H1 (cell line): ENCODE measurements around the gene TACC2. TPM values are rescaled to one million over a fixed set of nuclear protein-coding genes. Genes with fewer than 3 reads are reported as not detected.

Experiments used
- CTCF ChIA-PET: fragments of 300-600 bp; sonication (Branson Sonifier 250); formaldehyde crosslinking; loops from one replicate; lab custom pipeline; 2021; ENCODE audit not compliant: partially characterized antibody; lab: Charles Lee
- POLR2A ChIA-PET: fragments of 300-600 bp; sonication (Branson Sonifier 250); formaldehyde crosslinking; loops from one replicate; lab custom pipeline; 2021; ENCODE audit warnings: inconsistent platforms; ENCODE audit not compliant: partially characterized antibody; lab: Charles Lee
- DNase-seq, 2 experiments: peaks; one replicate each; pipeline versions ENCODE4 v3.0.0 to v3.0.0-alpha.2; 2010 to 2022; ENCODE audit warnings: low spot score in 2 of 2, low read depth in 1 of 2, mixed read lengths in 1 of 2
- FAIRE-seq: peaks from 2 replicates; lab custom pipeline; 2011; peaks lifted over from hg19 to GRCh38; lab: Jason Lieb, UNC
- H2AFZ ChIP-seq: 2 replicates; pipeline ENCODE4 v1.8.1; 2012; ENCODE audit warnings: low read length, inconsistent platforms
- H2AK5ac ChIP-seq: 2 replicates; pipeline ENCODE4 v1.6.1; 2013; ENCODE audit warnings: low read depth, low read length
- H2BK120ac ChIP-seq: replicated peaks from 2 replicates; pipeline ENCODE3; 2013; ENCODE audit warnings: low read depth, low read length, inconsistent platforms
- H2BK12ac ChIP-seq: 2 replicates; pipeline ENCODE4 v1.6.1; 2013; ENCODE audit warnings: low read depth, low read length
- H2BK15ac ChIP-seq: 2 replicates; pipeline ENCODE4 v1.6.1; 2013; ENCODE audit warnings: low read length
- H2BK20ac ChIP-seq: 2 replicates; pipeline ENCODE4 v1.6.1; 2013; ENCODE audit warnings: low read length
- H2BK5ac ChIP-seq: 2 replicates; pipeline ENCODE4 v1.6.1; 2013; ENCODE audit warnings: low read depth, low read length
- H3K14ac ChIP-seq: 2 replicates; pipeline ENCODE4 v1.6.1; 2013; ENCODE audit warnings: inconsistent platforms; ENCODE audit not compliant: insufficient read length
- H3K18ac ChIP-seq: 2 replicates; pipeline ENCODE4 v1.6.1; 2013; ENCODE audit warnings: low read length; ENCODE audit errors: extremely low read depth
- H3K23ac ChIP-seq: 2 replicates; pipeline ENCODE4 v1.6.1; 2013; ENCODE audit warnings: inconsistent platforms; ENCODE audit not compliant: insufficient read length
- H3K23me2 ChIP-seq: 2 replicates; pipeline ENCODE4 v1.6.1; 2013; ENCODE audit warnings: low read depth, low read length
- H3K27ac ChIP-seq: 2 replicates; pipeline ENCODE4 v1.6.1; 2011; ENCODE audit warnings: low read depth, low read length, inconsistent platforms
- H3K27me3 ChIP-seq, 4 experiments: replicated peaks in 1 of 4; 1 replicate in 1 of 4; 2 replicates in 3 of 4; pipeline versions ENCODE4 v1.6.1 to v1.8.1; 2011 to 2013; ENCODE audit warnings: low read length in 3 of 4, mild to moderate bottlenecking in 3 of 4, inconsistent platforms in 2 of 4, mixed read lengths in 2 of 4, moderate library complexity in 1 of 4; ENCODE audit not compliant: control insufficient read depth in 3 of 4, insufficient read depth in 3 of 4; ENCODE audit errors: extremely low read depth in 1 of 4
- H3K36me3 ChIP-seq, 4 experiments: 2 replicates each; pipeline versions ENCODE4 v1.6.1 to v1.8.1; 2011 to 2013; ENCODE audit warnings: mild to moderate bottlenecking in 4 of 4, low read length in 3 of 4, moderate library complexity in 2 of 4, control low read depth in 1 of 4, inconsistent platforms in 1 of 4; ENCODE audit not compliant: insufficient read depth in 4 of 4, control insufficient read depth in 2 of 4
- H3K4ac ChIP-seq: replicated peaks from 2 replicates; pipeline ENCODE3; 2013; ENCODE audit warnings: low read length, low read depth, mixed read lengths, inconsistent platforms; ENCODE audit not compliant: insufficient read length
- H3K4me1 ChIP-seq, 4 experiments: replicated peaks in 1 of 4; 1 replicate in 1 of 4; 2 replicates in 3 of 4; pipeline versions ENCODE4 v1.6.1 to v1.8.1; 2011 to 2013; ENCODE audit warnings: low read length in 3 of 4, inconsistent platforms in 2 of 4, mixed read lengths in 1 of 4; ENCODE audit not compliant: insufficient read depth in 4 of 4, control insufficient read depth in 3 of 4
- H3K4me2 ChIP-seq, 2 experiments: 2 replicates each; pipeline versions ENCODE4 v1.6.1 to v1.8.1; 2011 to 2013; ENCODE audit warnings: low read depth in 2 of 2, low read length in 2 of 2, control low read depth in 1 of 2, inconsistent platforms in 1 of 2, mild to moderate bottlenecking in 1 of 2; ENCODE audit not compliant: insufficient read depth in 1 of 2
- H3K4me3 ChIP-seq, 4 experiments: fragments of 200-600, 300-600 bp in 1 of 4; sonication (generic), shearing (Covaris generic), sonication (Bioruptor Twin) in 1 of 4; 2 replicates each; pipeline versions ENCODE4 v1.5.1 to v1.8.1; 2011 to 2016; ENCODE audit warnings: low read length in 4 of 4, low read depth in 3 of 4, control low read depth in 2 of 4, inconsistent platforms in 2 of 4, mild to moderate bottlenecking in 2 of 4, mixed read lengths in 1 of 4, moderate library complexity in 1 of 4; ENCODE audit not compliant: insufficient read depth in 2 of 4; ENCODE audit errors: extremely low read depth in 1 of 4
- H3K56ac ChIP-seq: replicated peaks from 2 replicates; pipeline ENCODE3; 2013; ENCODE audit warnings: low read depth, mild to moderate bottlenecking, mixed read lengths, low read length, inconsistent platforms; ENCODE audit not compliant: insufficient read length
- H3K79me1 ChIP-seq: 2 replicates; pipeline ENCODE4 v1.6.1; 2013; ENCODE audit warnings: low read depth, low read length, control low read depth
- H3K79me2 ChIP-seq, 2 experiments: 2 replicates each; pipeline versions ENCODE4 v1.6.1 to v1.8.1; 2012 to 2013; ENCODE audit warnings: low read length in 2 of 2, mild to moderate bottlenecking in 2 of 2, inconsistent platforms in 1 of 2; ENCODE audit not compliant: insufficient read depth in 2 of 2, control insufficient read depth in 1 of 2
- H3K9ac ChIP-seq, 4 experiments: replicated peaks in 1 of 4; 1 replicate in 1 of 4; 2 replicates in 3 of 4; pipeline versions ENCODE4 v1.6.1 to v1.8.1; 2011 to 2013; ENCODE audit warnings: low read depth in 3 of 4, low read length in 3 of 4, control low read depth in 2 of 4, mild to moderate bottlenecking in 2 of 4, moderate library complexity in 2 of 4, inconsistent platforms in 1 of 4; ENCODE audit errors: extremely low read depth in 1 of 4
- H3K9me3 ChIP-seq, 2 experiments: 2 replicates each; pipeline versions ENCODE4 v1.6.1 to v1.8.1; 2012 to 2013; ENCODE audit warnings: mild to moderate bottlenecking in 2 of 2, moderate library complexity in 2 of 2, control low read depth in 1 of 2, inconsistent platforms in 1 of 2, low read depth in 1 of 2, low read length in 1 of 2, mixed read lengths in 1 of 2; ENCODE audit not compliant: insufficient read depth in 2 of 2
- H4K20me1 ChIP-seq, 2 experiments: replicated peaks in 1 of 2; 2 replicates each; pipeline versions ENCODE3 to v1.8.1; 2011 to 2013; ENCODE audit warnings: inconsistent platforms in 2 of 2, low read length in 2 of 2, mild to moderate bottlenecking in 1 of 2; ENCODE audit not compliant: insufficient read depth in 2 of 2, control insufficient read depth in 1 of 2
- H4K5ac ChIP-seq: 2 replicates; pipeline ENCODE4 v1.6.1; 2013; ENCODE audit warnings: low read length, low read depth, mixed read lengths, inconsistent platforms; ENCODE audit not compliant: insufficient read length
- H4K8ac ChIP-seq: 2 replicates; pipeline ENCODE4 v1.8.0; 2013; ENCODE audit warnings: mild to moderate bottlenecking, moderate library complexity, low read length, inconsistent platforms; ENCODE audit not compliant: insufficient read depth; ENCODE audit errors: extremely low read depth
- H4K91ac ChIP-seq: replicated peaks from 2 replicates; pipeline ENCODE3; 2013; ENCODE audit warnings: low read length, mixed read lengths, inconsistent platforms; ENCODE audit not compliant: insufficient read length
- BRCA1 ChIP-seq: IDR thresholded peaks from 2 replicates; pipeline ENCODE4 v1.6.1; 2012; ENCODE audit warnings: low read depth, low read length, improper control_type of control experiment
- CEBPB ChIP-seq: IDR thresholded peaks from 2 replicates; pipeline ENCODE4 v1.6.1; 2012; ENCODE audit warnings: low read depth, low read length
- CTCF ChIP-seq, 3 experiments: IDR thresholded peaks; 1 replicate in 2 of 3; 2 replicates in 1 of 3; pipeline versions ENCODE4 v1.5.1 to v1.6.1; 2011; ENCODE audit warnings: low read length in 3 of 3, mild to moderate bottlenecking in 3 of 3, inconsistent platforms in 2 of 3, low read depth in 1 of 3, moderate library complexity in 1 of 3; ENCODE audit not compliant: insufficient read depth in 1 of 3; ENCODE audit errors: control extremely low read depth in 1 of 3
- EGR1 ChIP-seq: IDR thresholded peaks from 2 replicates; pipeline ENCODE4 v1.6.1; 2011; ENCODE audit warnings: low read depth, low read length, borderline replicate concordance
- HDAC2 ChIP-seq, 2 experiments: fragments of 300-600 bp in 1 of 2; sonication (generic) in 1 of 2; IDR thresholded peaks; 2 replicates each; pipeline ENCODE4 v1.6.1; 2011 to 2012; ENCODE audit warnings: low read depth in 2 of 2, low read length in 2 of 2, mild to moderate bottlenecking in 2 of 2, moderate library complexity in 2 of 2, borderline replicate concordance in 1 of 2, inconsistent platforms in 1 of 2
- JUND ChIP-seq: IDR thresholded peaks from 2 replicates; pipeline ENCODE4 v1.6.1; 2011; ENCODE audit warnings: mild to moderate bottlenecking, improper control_type of control experiment, low read length
- RNF2 ChIP-seq: fragments of 200-900, 300-1000 bp; sonication (generic); IDR thresholded peaks from 2 replicates; pipeline ENCODE4 v1.7.1; 2016; ENCODE audit warnings: borderline replicate concordance, low read depth, mild to moderate bottlenecking, antibody characterized with exemption, low read length; ENCODE audit not compliant: poor library complexity, severe bottlenecking; ENCODE audit errors: missing control alignments
- RXRA ChIP-seq: IDR thresholded peaks from 2 replicates; pipeline ENCODE4 v1.6.1; 2011; ENCODE audit warnings: low read depth, mild to moderate bottlenecking, low read length, moderate library complexity; ENCODE audit not compliant: insufficient read depth
- SRF ChIP-seq: IDR thresholded peaks from 2 replicates; pipeline ENCODE4 v1.6.1; 2011; ENCODE audit warnings: mild to moderate bottlenecking, low read depth, low read length, moderate library complexity
- TBP ChIP-seq: IDR thresholded peaks from 2 replicates; pipeline ENCODE4 v1.6.1; 2011; ENCODE audit warnings: low read depth, low read length, improper control_type of control experiment
- WGBS, 2 experiments: shearing (Covaris generic) in 1 of 2; methylation state at CpG; one replicate each; pipeline versions ENCODE4 v1.1.6 to v1.1.7; 2013 to 2015; ENCODE audit warnings: low lambda C conversion rate in 2 of 2, mixed read lengths in 2 of 2, inconsistent platforms in 1 of 2, low coverage in 1 of 2, missing lambda C conversion rate in 1 of 2; ENCODE audit not compliant: insufficient replicate concordance in 2 of 2, insufficient coverage in 1 of 2, insufficient read length in 1 of 2; ENCODE audit errors: extremely low coverage in 1 of 2, missing lambda C conversion rate in 1 of 2; 5-methylcytosine and 5-hydroxymethylcytosine counted together
- polyA plus RNA-seq, 7 experiments: library from polyadenylated mRNA; depleted of rRNA in 3 of 7; stranded (reverse) in 5 of 7; unstranded in 2 of 7; fragments of >200 nt in 5 of 7; fragments of 200-250 nt in 2 of 7; gene quantifications; 1 replicate in 5 of 7; 2 replicates in 1 of 7; 4 replicates in 1 of 7; pipeline versions ENCODE4 v1.2.1 to v1.2.3, GENCODE V29; 2011 to 2013; ENCODE audit warnings: missing spikeins in 2 of 7, mixed read lengths in 2 of 7
- total RNA-seq: library from RNA; stranded (reverse); fragmentation: NEBNext Ultra II Directional; extraction: Animal tissue kit (Norgen Biotek cat#: 25700); gene quantifications from 2 replicates; pipeline ENCODE4 v1.2.1, GENCODE V29; 2021

TACC2 gene
- total and polyA plus RNA-seq, 2 of the 8 experiments (the other 6 are each of a cell fraction or from before 2014, with no cell fraction given): 21.2 to 46.6 TPM

- no peak overlapping the region for H3K27ac ChIP-seq
- H2BK20ac ChIP-seq: no peak overlapping the region
- FAIRE-seq (no peak), DNase-seq (no peak)
- ChIA-PET POLR2A (interaction anchor here (1.1 kb wide), 1 partner anchor 9 kb away, joined by 3 read pairs; no protein-coding TSS in a partner anchor), CTCF (interaction anchor here (0.5 to 1.4 kb wide), 3 partner anchors 10 to 135 kb away, joined by 3 to 4 read pairs (median 3); no protein-coding TSS in a partner anchor)
- H3K23ac ChIP-seq: no peak overlapping the region
- no peak overlapping the region for H2BK12ac ChIP-seq
- no peak overlapping the region for H3K4ac ChIP-seq
- no peak overlapping the region for H2BK15ac ChIP-seq
- H2BK5ac ChIP-seq: peak overlapping the region; percentile 52; the same call in 1 of the 2 replicates
- no peak overlapping the region for H4K91ac ChIP-seq
- no peaks in the 10 kb centered on the region for H3K27me3 ChIP-seq
- H3K18ac ChIP-seq: no peak overlapping the region
- no peak overlapping the region for H3K4me2 ChIP-seq
- H3K9ac ChIP-seq: no peak overlapping the region
- no peaks in the 10 kb centered on the region for H3K79me2 ChIP-seq
- peaks cover 0 to 7% of the 10 kb centered on the region in 2 experiments for H4K20me1 ChIP-seq
- H3K9me3 ChIP-seq: no peaks in the 10 kb centered on the region
- no peak overlapping the region for H2AK5ac ChIP-seq
- peaks cover 0 to 21% (median 6%) of the 10 kb centered on the region in 4 experiments; a peak in 6 of 7 replicates for H3K4me1 ChIP-seq
- H3K36me3 ChIP-seq: no peaks in the 10 kb centered on the region; a peak in 1 of 8 replicates
- H4K5ac ChIP-seq: no peak overlapping the region
- no peaks in the 10 kb centered on the region for H3K79me1 ChIP-seq
- peak overlapping the region; percentile 29; the same call in 1 of the 2 replicates for H4K8ac ChIP-seq
- H2BK120ac ChIP-seq: no peak overlapping the region
- no peak overlapping the region for H3K4me3 ChIP-seq
- H3K14ac ChIP-seq: no peak overlapping the region
- no peaks in the 10 kb centered on the region for H3K23me2 ChIP-seq
- 95% methylated on average over 5 of the region's 5 CpGs; no CpG with 5 or more reads in 1 of the 2 experiments for WGBS, 2 experiments
- no peak overlapping the region for H3K56ac ChIP-seq
- H2AFZ ChIP-seq: no peak overlapping the region
- TF ChIP-seq BRCA1 (no peak), CTCF (IDR thresholded peaks at IDR 0.05; ENCODE audit: control extremely low read depth in 1 of 3, insufficient read depth in 1 of 3, low read depth in 1 of 3, low read length in 3 of 3) (no peak), CEBPB (no peak), EGR1 (no peak), RNF2 (no peak), JUND (no peak), TBP (no peak), HDAC2 (IDR thresholded peaks at IDR 0.05; ENCODE audit: borderline replicate concordance in 1 of 2, low read depth in 2 of 2, low read length in 2 of 2) (no peak), RXRA (no peak), SRF (no peak)
These were observed 162.2 kb downstream of the TACC2 start for GRCh38 chr10:122151121-122151694.
